PC-9 (cell line): ENCODE results near the gene FEM1B.

Experiments
- EZH2 ChIP-seq: fragments of 200-600 bp; sonication (generic); IDR thresholded peaks from 2 replicates; pipeline ENCODE4 v1.8.0; 2017; ENCODE audit warnings: antibody characterized with exemption, low read depth
- TF ChIP-seq, protein P1 (sequence below): fragments of 200-600 bp; sonication (generic); conservative IDR thresholded peaks from 2 replicates; pipeline ENCODE4 v1.6.1; 2017; ENCODE audit warnings: mixed run types, antibody characterized with exemption, mild to moderate bottlenecking, moderate library complexity

DNA sequence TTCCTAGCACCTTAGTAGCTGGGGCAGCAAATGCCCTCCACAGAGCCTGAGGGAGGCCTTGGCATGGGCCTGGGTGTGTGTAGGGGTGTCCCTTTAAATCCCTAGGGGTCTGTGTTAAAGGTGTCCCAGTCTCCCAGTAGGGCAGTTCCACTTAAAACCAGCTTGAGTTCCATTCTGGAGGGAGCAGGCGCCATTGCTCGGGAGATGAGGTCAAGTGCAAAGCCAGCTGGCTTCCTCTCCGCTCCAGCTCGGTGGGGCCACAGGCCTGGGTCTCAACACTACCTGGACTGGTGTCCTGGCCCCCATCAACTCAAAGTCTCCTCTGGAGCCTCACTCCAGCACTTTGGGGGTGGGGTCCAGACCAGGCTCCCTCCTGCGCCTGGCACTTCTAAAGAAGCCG is 25.2 kb downstream of the FEM1B start:
- no peak for TF ChIP-seq EZH2
- TF ChIP-seq, protein P1, sequence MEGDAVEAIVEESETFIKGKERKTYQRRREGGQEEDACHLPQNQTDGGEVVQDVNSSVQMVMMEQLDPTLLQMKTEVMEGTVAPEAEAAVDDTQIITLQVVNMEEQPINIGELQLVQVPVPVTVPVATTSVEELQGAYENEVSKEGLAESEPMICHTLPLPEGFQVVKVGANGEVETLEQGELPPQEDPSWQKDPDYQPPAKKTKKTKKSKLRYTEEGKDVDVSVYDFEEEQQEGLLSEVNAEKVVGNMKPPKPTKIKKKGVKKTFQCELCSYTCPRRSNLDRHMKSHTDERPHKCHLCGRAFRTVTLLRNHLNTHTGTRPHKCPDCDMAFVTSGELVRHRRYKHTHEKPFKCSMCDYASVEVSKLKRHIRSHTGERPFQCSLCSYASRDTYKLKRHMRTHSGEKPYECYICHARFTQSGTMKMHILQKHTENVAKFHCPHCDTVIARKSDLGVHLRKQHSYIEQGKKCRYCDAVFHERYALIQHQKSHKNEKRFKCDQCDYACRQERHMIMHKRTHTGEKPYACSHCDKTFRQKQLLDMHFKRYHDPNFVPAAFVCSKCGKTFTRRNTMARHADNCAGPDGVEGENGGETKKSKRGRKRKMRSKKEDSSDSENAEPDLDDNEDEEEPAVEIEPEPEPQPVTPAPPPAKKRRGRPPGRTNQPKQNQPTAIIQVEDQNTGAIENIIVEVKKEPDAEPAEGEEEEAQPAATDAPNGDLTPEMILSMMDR = no peak
